Caco-2 (cell line): ENCODE data around the gene DDHD1. TPM values are rescaled to one million over a fixed set of nuclear protein-coding genes. Genes with fewer than 3 reads are reported as not detected.

Experiments used
- BruUV-seq: library from RNA; stranded (reverse); fragments of 400-500 nt; replicated peaks from 2 replicates; lab custom pipeline; 2021; lab: Mats Ljungman, UMichigan
- CTCF ChIA-PET: fragments of 300-600 bp; sonication (Branson Sonifier 250); formaldehyde crosslinking; loops from one replicate; lab custom pipeline; 2022; ENCODE audit warnings: antibody characterized with exemption; lab: Charles Lee
- POLR2A ChIA-PET: fragments of 300-600 bp; sonication (Branson Sonifier 250); formaldehyde crosslinking; loops from one replicate; lab custom pipeline; 2022; ENCODE audit warnings: antibody characterized with exemption; lab: Charles Lee
- DNase-seq, 2 experiments: peaks; one replicate each; pipeline versions ENCODE4 v3.0.0 to v3.0.0-alpha.2; 2020 to 2022
- H3K27me3 ChIP-seq: replicated peaks from 2 replicates; pipeline ENCODE4 v1.6.0; 2011; ENCODE audit warnings: low read length; ENCODE audit not compliant: control insufficient read depth, insufficient read depth
- H3K36me3 ChIP-seq: 2 replicates; pipeline ENCODE4 v1.5.1; 2011; ENCODE audit warnings: low read length; ENCODE audit not compliant: control insufficient read depth, insufficient read depth
- H3K4me1 ChIP-seq: fragments of 250-450 bp; sonication (Bioruptor Pico); 2 replicates; pipeline ENCODE4 v1.5.1; 2020; ENCODE audit warnings: mild to moderate bottlenecking
- H3K4me3 ChIP-seq: 2 replicates; pipeline ENCODE4 v1.5.1; 2011; ENCODE audit warnings: low read depth, mild to moderate bottlenecking, control low read depth, low read length
- H3K9me3 ChIP-seq: fragments of 250-450 bp; sonication (Bioruptor Pico); 2 replicates; pipeline ENCODE4 v1.5.1; 2020; ENCODE audit warnings: mild to moderate bottlenecking, moderate library complexity
- H3K27ac Mint-ChIP-seq: one replicate; pipeline ENCODE4 v1.8.0; 2022; ENCODE audit warnings: mixed read lengths; ENCODE audit not compliant: unreplicated experiment
- H3K27me3 Mint-ChIP-seq: one replicate; pipeline ENCODE4 v1.8.0; 2022; ENCODE audit warnings: mixed read lengths; ENCODE audit not compliant: insufficient read depth, unreplicated experiment
- H3K36me3 Mint-ChIP-seq: one replicate; pipeline ENCODE4 v1.8.0; 2022; ENCODE audit warnings: mild to moderate bottlenecking, mixed read lengths; ENCODE audit not compliant: insufficient read depth, unreplicated experiment
- H3K4me1 Mint-ChIP-seq: one replicate; pipeline ENCODE4 v1.8.0; 2022; ENCODE audit warnings: low read depth, mixed read lengths; ENCODE audit not compliant: unreplicated experiment
- H3K4me3 Mint-ChIP-seq: one replicate; pipeline ENCODE4 v1.8.0; 2022; ENCODE audit warnings: mild to moderate bottlenecking, moderate library complexity, mixed read lengths; ENCODE audit not compliant: unreplicated experiment
- H3K9me3 Mint-ChIP-seq: one replicate; pipeline ENCODE4 v1.8.0; 2022; ENCODE audit warnings: mixed read lengths; ENCODE audit not compliant: unreplicated experiment
- CTCF ChIP-seq, 2 experiments: fragments of 200-600 bp in 1 of 2; IDR thresholded peaks; 1 replicate in 1 of 2; 2 replicates in 1 of 2; pipeline versions ENCODE4 v1.5.1 to v1.8.0; 2011 to 2022; ENCODE audit warnings: antibody characterized with exemption in 1 of 2, control low read depth in 1 of 2, inconsistent platforms in 1 of 2, low read depth in 1 of 2, low read length in 1 of 2, mild to moderate bottlenecking in 1 of 2, moderate library complexity in 1 of 2; ENCODE audit not compliant: insufficient read depth in 1 of 2, severe bottlenecking in 1 of 2, unreplicated experiment in 1 of 2
- intact Hi-C: fragments of 100-400 bp; cut with micrococcal nuclease; formaldehyde crosslinking; loops from one replicate; pipeline ENCODE4 v1.10.0; 2022; ENCODE audit not compliant: unreplicated experiment
- total RNA-seq: library from RNA; stranded (reverse); gene quantifications from 2 replicates; pipeline ENCODE4 v1.2.3, GENCODE V29; 2022

The DDHD1 gene
- total RNA-seq, 1 experiment from 2014 or later, result 8.8 TPM

- Mint-ChIP-seq H3K27me3 (no peaks in the 10 kb centered on the region), H3K36me3 (no peaks in the 10 kb centered on the region), H3K9me3 (no peaks in the 10 kb centered on the region), H3K4me3 (no peak overlapping the region), H3K4me1 (no peaks in the 10 kb centered on the region), H3K27ac (no peak overlapping the region)
- CTCF ChIA-PET, result no interaction called here
- Histone ChIP-seq H3K4me1 (no peaks in the 10 kb centered on the region), H3K9me3 (peaks cover 3% of the 10 kb centered on the region), H3K4me3 (no peak overlapping the region), H3K36me3 (no peaks in the 10 kb centered on the region), H3K27me3 (no peaks in the 10 kb centered on the region)
- POLR2A ChIA-PET, result no interaction called here
- intact Hi-C loops, result no loop called here
- BruUV-seq, result no TSS peak
- no peak for DNase-seq
- no peak for TF ChIP-seq CTCF (IDR thresholded peaks at IDR 0.05; ENCODE audit: insufficient read depth in 1 of 2, low read depth in 1 of 2, low read length in 1 of 2, severe bottlenecking in 1 of 2, unreplicated experiment in 1 of 2)
Observed at GRCh38 chr14:53127832-53128231, 25.3 kb downstream of the DDHD1 start.

GRCh38 chr14:53127151-53127550 lies 26.0 kb downstream of the DDHD1 start:
- Histone ChIP-seq H3K36me3 (no peaks in the 10 kb centered on the region), H3K4me3 (no peak overlapping the region), H3K9me3 (no peaks in the 10 kb centered on the region), H3K27me3 (no peaks in the 10 kb centered on the region), H3K4me1 (no peaks in the 10 kb centered on the region)
- intact Hi-C loops, result no loop called here
- no peak for DNase-seq
- Mint-ChIP-seq H3K27ac (no peak overlapping the region), H3K4me3 (no peak overlapping the region), H3K4me1 (no peaks in the 10 kb centered on the region), H3K27me3 (no peaks in the 10 kb centered on the region), H3K36me3 (no peaks in the 10 kb centered on the region), H3K9me3 (no peaks in the 10 kb centered on the region)
- CTCF ChIA-PET, result no interaction called here
- BruUV-seq, result no TSS peak
- no peak for TF ChIP-seq CTCF (IDR thresholded peaks at IDR 0.05; ENCODE audit: insufficient read depth in 1 of 2, low read depth in 1 of 2, low read length in 1 of 2, severe bottlenecking in 1 of 2, unreplicated experiment in 1 of 2)
- POLR2A ChIA-PET, result no interaction called here

- Histone ChIP-seq H3K36me3 (no peaks in the 10 kb centered on the region), H3K27me3 (no peaks in the 10 kb centered on the region), H3K9me3 (no peaks in the 10 kb centered on the region), H3K4me3 (no peak overlapping the region), H3K4me1 (no peaks in the 10 kb centered on the region)
- no peak for DNase-seq
- intact Hi-C loops, result no loop called here
- H3K4me3 Mint-ChIP-seq, result no peak overlapping the region
- no peak for TF ChIP-seq CTCF (IDR thresholded peaks at IDR 0.05; ENCODE audit: insufficient read depth in 1 of 2, low read depth in 1 of 2, low read length in 1 of 2, severe bottlenecking in 1 of 2, unreplicated experiment in 1 of 2)
- no peaks in the 10 kb centered on the region for H3K4me1 Mint-ChIP-seq
- H3K27ac Mint-ChIP-seq, result no peak overlapping the region
- CTCF ChIA-PET, result no interaction called here
- BruUV-seq, result no TSS peak
- H3K27me3 Mint-ChIP-seq, result no peaks in the 10 kb centered on the region
- no peaks in the 10 kb centered on the region for H3K36me3 Mint-ChIP-seq
- POLR2A ChIA-PET, result no interaction called here
- H3K9me3 Mint-ChIP-seq, result no peaks in the 10 kb centered on the region
Observed at GRCh38 chr14:53126731-53127130, 26.4 kb downstream of the DDHD1 start.
